Measurements from ENCODE around the gene CD320.
A peak's percentile ranks its signal among the peaks of the same experiment; 100 is the strongest.
"Not testable (repeated sequence)": the region's sequence is repeated elsewhere in the genome, so short reads cannot be mapped to it uniquely, and the experiment has no call there.

Gene CD320

GRCh38 chr19:8307965-8308866 lies at the start of gene CD320:
Gene CD320 (minus strand): TSS chr19:8308358. CDS start chr19:8308290, 68 bp downstream.
- peak; percentile 89 for DNase-seq

DNA sequence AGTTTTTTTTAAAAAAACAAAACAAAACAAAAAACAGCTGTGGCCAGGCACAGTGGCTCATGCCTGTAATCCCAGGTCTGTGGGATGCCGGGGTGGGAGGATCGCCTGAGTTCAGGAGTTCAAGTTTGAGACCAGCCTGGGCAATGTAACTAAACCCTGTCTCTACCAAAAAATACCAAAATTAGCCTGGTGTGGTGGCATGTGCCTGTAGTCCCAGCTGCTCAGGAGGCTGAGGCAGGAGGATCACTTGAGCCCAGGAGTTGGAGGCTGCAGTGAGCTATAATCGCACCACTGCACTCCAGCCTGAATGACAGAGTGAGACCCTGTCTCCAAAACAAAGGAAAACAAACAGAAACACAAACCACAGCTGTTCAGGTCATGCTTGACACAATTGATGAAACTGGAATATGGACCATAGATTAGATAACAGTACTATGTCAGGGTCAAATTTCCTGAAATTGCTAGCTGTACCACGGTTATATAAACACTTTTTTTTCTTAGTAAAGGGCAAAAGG lies 48.9 kb upstream of the CD320 start:
- no peak for DNase-seq

- DNase-seq: no peak
These were observed 47.7 kb upstream of the CD320 start for GRCh38 chr19:8355631-8356402.

DNA sequence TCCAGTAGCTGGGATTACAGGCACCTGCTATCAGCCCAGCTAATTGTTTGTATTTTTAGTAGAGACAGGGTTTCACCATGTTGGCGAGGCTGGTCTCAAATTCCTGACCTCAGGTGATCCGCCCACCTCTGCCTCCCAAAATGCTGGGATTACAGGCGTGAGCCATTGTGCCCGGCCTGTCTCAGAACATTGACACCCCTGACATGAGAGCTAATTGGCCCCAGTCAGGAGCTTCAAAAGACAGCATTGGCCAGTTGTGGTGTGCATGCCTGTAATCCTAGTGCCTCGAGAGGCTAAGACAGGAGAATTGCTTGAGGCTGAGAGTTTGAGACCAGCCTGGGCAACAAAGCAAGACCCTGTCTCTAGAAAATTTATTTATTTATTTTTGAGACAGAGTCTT lies 44.7 kb upstream of the CD320 start:
- DNase-seq: not testable (repeated sequence)

- no peak for DNase-seq
These were observed 44.1 kb upstream of the CD320 start for GRCh38 chr19:8352134-8352827.

- DNase-seq: not testable (repeated sequence)
These were observed 41.6 kb upstream of the CD320 start for GRCh38 chr19:8349629-8350372.

- DNase-seq: no peak
These were observed 35.3 kb upstream of the CD320 start for GRCh38 chr19:8343483-8343844.

- peak; percentile 85 for DNase-seq
These were observed 34.7 kb upstream of the CD320 start, which contains the start of gene KANK3 for GRCh38 chr19:8342684-8343482. Gene KANK3 (minus strand): TSS chr19:8343262. CDS start chr19:8337828, 5,434 bp downstream.

DNA sequence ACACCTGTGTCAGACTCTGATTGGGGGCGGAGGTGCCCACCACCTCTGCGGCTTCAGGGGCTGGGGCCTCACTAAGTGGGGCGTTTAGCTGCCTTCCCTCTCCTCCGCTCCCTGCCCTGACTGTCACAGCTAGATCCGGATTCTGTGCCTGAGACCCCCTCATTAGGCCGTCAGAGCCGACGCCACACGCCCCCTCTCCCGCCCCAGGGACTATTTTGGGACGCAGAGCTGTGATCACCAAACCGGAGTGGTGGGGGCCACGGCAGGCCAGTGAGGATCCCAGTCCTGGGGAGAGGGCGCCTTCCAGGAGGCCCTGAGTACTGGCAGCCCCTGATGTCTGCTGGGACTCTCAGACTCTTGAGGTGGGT lies 34.1 kb upstream of the CD320 start:
- DNase-seq: no peak

- DNase-seq: not testable (repeated sequence)
These were observed 33.3 kb upstream of the CD320 start for GRCh38 chr19:8341504-8341903.

DNA sequence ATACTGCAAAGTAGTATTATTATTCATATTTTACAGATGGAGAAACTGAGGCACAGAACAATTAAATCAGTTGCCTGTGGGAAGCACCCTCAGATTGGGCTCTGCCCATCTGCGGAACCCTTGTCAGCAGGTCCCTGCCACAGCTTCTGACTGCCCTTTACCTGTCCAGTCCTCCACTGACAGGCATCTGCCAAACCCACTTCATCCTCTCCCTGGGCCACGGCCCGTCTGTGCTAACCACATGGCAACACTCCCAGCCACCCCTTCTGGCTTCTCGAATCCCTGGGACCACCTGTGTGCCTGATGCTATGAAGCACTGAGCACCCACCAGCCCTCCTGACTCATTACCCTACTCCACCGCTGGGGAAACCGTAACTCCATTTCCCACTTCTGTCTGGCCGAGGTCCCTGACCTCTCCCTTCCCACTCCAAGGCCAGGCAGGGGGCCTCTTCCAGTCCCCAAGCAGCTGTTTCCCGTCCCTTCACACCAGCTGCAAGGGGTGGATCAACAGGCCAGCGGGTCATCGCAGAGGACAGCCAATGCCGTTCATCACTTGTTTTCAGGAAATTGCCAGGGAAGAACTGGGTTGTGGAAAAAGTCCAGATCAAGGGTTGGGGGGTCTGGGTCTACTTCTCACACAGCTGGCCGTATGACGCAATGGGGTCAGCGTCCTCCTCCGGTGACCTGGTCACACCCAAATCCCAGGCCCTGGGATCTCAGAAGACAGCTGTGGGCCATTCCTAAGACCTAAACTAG lies 32.4 kb upstream of the CD320 start:
- DNase-seq: no peak

DNA sequence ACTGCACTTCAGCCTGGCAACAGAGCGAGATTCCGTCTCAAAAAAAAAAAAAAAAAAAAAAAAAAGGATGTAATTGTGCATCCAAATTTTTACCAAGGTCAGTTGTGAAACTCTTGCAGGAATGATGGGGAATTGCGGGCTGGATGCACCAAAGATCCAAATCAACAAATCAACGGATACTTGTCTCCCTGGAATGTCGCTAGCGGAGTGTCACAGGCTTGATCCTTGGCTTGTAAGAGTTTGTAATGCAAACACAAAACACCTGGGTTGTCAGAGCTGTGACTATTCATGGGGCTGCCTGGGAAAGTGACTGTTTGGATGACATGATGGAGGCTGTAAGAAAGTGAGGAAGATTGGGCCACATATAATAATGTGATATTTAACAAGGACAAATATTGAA lies 30.7 kb upstream of the CD320 start:
- no peak for DNase-seq

DNA sequence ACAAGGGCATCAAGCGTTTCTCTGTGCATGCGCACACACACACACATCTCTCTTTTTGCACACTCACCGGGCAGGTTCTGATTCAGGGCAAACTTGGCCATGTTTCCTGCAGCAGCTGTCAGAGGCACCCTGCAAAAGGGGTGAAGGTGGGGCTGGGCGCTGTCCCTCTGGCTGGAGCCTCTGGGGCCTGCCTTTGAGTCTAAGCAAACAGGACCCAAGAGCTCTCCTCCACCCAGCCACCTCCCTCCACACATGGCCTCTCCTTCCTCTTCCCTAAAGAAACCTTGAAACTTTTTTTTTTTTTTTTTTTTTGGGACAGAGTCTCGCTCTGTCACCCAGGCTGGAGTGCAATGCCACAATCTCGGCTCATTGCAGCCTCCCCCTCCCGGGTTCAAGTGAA lies 29.6 kb upstream of the CD320 start:
- no peak for DNase-seq

GRCh38 chr19:8336660-8337059 lies 28.5 kb upstream of the CD320 start:
- DNase-seq: no peak

GRCh38 chr19:8336072-8336569 lies 28.0 kb upstream of the CD320 start:
- DNase-seq: no peak

DNA sequence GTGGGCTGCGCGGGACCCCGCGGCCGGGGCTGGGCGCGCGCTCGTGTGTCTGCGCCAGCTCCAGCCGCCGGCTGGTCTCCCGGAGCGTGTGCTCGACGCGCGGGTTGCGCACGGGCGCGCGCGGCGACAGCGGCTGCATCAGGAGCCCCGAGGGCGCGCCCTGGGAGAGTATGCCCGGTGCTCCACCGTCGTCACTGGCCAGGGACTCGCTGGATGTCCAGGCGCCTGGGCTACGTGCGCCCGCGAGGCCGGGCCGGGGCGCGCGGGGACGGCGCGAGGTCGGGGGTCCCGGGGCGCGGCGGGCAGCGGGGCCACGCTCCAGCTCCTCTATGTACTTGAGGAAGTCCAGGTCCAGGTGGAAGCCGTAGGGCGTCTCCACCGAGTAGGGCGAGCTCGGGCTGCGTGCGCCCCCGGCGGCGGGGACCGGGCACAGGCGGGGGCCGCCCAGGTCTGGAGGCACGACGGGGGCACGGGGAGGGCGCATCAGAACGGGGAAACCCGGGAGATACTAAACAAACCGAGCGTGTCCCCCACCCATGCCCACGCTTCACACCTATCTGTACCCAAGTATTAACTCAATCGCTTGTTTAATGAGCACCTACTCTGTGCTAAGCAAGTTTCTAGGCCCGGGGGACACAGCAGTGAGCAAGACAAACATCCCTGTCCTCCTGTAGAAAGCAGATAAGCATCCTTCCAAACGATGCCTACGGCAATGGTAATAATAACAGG lies 27.3 kb upstream of the CD320 start:
- no peak for DNase-seq

DNA sequence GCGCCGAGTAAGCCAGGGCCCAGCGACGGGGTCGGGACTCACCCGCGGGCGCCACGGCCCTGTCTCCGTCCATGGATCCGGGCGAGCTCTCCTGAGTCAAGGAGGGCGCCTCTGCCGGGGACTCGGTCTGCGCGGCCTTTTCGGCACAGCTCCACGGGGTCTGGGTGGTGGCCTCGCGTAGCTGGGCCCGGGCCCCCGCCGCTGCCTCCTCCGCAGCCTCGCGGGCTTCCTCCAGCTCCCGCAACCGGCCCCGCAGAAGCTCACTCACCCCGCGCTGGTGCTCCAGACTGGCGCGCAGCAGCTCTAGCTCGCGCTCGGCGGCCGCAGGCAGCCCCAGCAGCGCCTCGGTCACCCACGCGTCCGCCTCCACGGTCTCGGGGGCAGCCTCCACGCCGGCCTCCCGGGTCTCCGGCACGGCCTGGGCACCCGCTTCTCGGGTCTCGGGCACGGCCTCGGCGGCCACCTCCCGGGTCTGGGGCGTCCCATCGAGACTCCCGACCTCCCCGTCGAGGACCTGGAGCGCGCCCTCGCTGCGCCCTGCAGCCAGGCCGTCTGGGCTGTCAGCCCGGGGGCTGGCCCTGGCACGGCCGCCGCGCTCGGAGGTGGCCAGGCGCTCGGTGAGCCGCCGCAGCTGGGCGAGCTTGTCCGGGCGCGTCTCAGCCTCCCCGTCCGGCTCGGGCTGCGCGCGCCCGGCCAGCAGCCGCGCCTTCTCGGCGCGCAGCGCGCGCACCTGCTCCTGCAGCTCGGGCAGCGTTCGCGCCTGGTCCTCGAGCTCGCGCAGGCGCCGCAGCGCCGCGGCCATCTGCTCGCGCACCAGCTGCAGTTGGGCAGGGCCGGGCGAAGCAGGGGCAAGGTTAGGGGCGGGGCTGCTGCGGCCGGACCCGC lies 26.5 kb upstream of the CD320 start:
- DNase-seq: no peak

DNA sequence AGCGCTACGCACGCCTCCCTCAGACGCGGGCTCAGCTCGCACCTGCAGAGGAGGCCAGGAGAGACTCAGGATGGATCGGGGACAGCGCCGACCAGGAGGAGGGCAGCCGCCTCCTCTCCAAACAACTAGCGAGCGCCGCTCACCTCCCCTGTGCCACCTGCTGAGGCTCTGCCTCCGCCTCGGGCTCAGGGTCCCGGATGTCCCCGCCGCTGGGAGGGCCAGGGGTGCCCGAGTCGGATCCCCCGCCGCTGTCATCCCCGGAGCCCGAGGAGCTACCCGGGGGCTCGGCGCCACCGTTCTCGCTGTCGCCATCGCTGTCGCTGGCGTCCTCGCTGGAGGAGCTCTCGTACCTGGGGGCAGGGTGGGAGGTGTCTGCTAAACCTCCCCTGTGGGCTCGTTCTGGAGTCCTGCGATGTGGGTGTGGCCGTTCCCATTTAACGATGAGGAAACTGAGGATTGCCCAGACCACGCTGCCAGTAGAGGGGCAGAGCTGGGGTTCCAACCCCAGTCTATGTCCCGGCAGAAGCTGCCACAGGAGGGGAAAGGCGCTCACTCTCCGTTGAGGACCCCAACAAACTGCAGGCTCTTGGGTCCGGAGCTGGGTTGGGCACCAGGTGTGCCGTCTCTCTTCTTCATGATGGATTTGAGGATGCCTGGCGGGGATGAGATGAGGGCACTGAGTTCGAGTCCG lies 25.8 kb upstream of the CD320 start:
- DNase-seq: no peak

Measured in midbrain (tissue), 1 donor.